Ovary (tissue), 3 donors: Measurements from ENCODE around the gene CLEC16A.

Experiments used
- CTCF ChIP-seq, 3 donors: fragments of 450-650 bp in 2 of 3; fragments of 200-600 bp in 1 of 3; IDR thresholded peaks; one replicate each; pipeline versions ENCODE4 v1.5.1 to v1.8.0; 2016 to 2022; ENCODE audit warnings: antibody characterized with exemption in 3 of 3, mild to moderate bottlenecking in 1 of 3
- POLR2A ChIP-seq: fragments of 450-650 bp; IDR thresholded peaks from one replicate; pipeline ENCODE4 v1.6.1; 2017; ENCODE audit warnings: antibody characterized with exemption, mild to moderate bottlenecking, moderate library complexity
- donor health status: DM: no; HTN: no; CAD: no.

GRCh38 chr16:11142261-11142630 lies 197.9 kb downstream of the CLEC16A start:
- no peak for TF ChIP-seq CTCF (IDR thresholded peaks at IDR 0.05)
- TF ChIP-seq POLR2A = no peak
